Measurements from ENCODE around the gene CEP250.

The CEP250 gene

DNA sequence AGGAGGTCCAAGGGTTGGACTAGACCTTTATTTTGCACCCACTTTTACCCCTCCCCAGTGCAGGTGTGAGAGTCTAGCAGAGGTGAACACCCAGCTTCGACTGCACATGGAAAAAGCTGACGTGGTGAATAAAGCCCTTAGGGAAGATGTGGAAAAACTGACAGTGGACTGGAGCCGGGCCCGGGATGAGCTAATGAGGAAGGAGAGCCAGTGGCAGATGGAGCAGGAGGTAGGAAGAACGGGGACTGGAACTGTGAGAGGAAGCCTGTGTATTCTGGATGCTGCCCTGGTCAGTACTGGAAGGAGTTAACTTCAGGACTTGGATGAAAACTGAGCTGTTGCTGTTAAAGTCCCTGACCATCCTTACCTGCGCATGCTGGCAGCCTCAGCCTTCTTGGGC, 10.6 kb downstream of the CEP250 start:
- Histone ChIP-seq H3K4me1 (ENCODE audit: insufficient read depth, low read length) (peaks cover 4% of the 10 kb centered on the region; the same call in 1 of the 2 replicates), H3K9me3 (ENCODE audit: control insufficient read depth, insufficient read depth, low read length) (no peaks in the 10 kb centered on the region), H3K9ac (ENCODE audit: low read depth, low read length) (no peak overlapping the region), H3K36me3 (ENCODE audit: insufficient read depth, low read length) (peaks cover 5% of the 10 kb centered on the region)

DNA sequence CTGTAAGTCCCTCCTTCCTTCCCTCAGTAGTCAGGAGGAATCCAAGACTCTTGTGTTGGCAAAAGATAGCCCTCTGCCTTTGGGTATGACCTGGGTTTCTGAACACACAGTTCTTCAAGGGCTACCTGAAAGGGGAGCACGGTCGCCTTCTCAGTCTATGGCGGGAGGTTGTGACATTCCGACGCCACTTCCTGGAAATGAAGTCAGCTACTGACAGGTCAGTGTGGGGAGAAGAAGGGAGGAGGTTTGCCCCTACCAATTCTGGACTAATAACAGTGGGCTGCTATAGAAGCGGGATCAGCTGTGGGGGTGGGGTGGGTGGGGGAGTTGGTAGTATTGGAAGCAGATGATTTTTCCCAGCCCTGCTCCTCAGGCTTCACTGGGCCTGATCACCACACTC, 11.5 kb downstream of the CEP250 start:
- Histone ChIP-seq H3K36me3 (ENCODE audit: insufficient read depth, low read length) (peaks cover 5% of the 10 kb centered on the region), H3K4me1 (ENCODE audit: insufficient read depth, low read length) (peaks cover 4% of the 10 kb centered on the region; the same call in 1 of the 2 replicates), H3K9ac (ENCODE audit: low read depth, low read length) (no peak overlapping the region), H3K9me3 (ENCODE audit: control insufficient read depth, insufficient read depth, low read length) (no peaks in the 10 kb centered on the region)

DNA sequence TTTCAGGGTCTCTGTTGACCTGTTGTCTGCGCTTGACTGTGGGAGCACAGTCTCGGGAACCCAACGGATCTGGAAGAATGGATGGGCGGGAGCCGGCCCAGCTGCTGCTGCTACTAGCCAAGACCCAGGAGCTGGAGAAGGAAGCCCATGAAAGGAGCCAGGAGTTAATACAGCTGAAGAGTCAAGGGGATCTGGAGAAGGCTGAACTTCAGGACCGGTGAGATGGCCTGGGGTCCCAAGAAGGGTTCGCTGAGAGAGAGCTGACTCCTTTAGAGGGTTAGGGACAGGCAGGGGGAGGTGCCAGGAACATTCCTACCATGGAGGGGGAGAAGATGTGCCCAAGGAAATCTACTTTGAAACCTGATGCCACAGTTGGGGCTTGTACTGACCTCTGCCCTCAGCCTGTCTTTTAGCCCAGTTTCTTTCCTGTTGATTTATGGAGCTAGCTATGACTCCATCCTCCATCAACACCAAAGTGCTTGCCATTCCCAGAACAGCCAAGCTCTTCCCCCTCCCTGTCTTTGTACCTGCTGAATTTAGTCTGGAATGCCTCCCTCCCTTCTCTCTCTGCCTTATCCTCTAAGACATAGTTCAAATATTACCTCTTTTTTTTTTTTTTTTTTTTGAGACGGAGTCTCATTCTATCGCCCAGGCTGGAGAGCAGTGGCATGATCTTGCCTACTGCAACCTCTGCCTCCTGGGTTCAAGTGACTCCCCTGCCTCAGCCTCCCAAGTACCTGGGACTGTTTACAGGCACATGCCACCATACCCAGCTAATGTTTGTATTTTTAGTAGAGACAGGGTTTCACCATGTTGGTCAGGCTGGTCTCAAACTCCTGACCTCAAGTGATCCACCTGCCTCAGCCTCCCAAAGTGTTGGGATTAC, 12.2 kb downstream of the CEP250 start:
- no peaks in the 10 kb centered on the region for H3K9me3 ChIP-seq (ENCODE audit: control insufficient read depth, insufficient read depth, low read length)
- peaks cover 9% of the 10 kb centered on the region for H3K36me3 ChIP-seq (ENCODE audit: insufficient read depth, low read length)
- H3K4me1 ChIP-seq (ENCODE audit: insufficient read depth, low read length), result peaks cover 4% of the 10 kb centered on the region; the same call in 1 of the 2 replicates
- H3K9ac ChIP-seq (ENCODE audit: low read depth, low read length), result no peak overlapping the region

DNA sequence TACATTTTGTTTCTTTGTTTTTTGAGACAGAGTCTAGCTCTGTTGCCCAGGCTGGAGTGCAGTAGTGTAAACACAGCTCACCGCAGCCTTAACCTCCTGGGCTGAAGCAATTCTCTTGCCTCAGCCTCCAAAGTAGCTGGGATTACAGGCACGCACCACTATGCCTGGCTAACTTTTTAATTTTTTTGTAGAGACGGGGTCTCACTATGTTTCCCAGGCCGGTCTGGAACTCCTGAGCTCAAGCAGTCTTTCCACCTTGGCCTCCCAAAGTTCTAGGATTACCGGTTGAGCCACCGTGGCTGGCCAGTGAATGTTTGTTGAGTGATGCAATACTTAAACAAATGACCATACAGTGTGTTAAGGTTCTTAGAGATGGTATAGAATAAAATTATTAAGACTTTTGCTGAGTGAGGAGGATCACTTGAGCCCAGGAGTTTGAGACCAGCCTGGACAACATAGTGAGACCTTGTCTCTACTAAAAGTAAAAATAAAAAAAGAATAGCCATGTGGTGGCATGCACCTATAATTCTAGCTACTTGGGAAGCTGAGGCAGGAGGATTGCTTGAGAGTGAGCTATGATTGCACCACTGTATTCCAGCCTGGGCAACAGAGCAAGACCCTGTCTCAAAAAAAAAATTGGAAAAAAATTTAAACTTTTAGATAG, 13.4 kb downstream of the CEP250 start:
- peaks cover 18% of the 10 kb centered on the region for H3K36me3 ChIP-seq (ENCODE audit: insufficient read depth, low read length)
- H3K9me3 ChIP-seq (ENCODE audit: control insufficient read depth, insufficient read depth, low read length), result no peaks in the 10 kb centered on the region
- H3K4me1 ChIP-seq (ENCODE audit: insufficient read depth, low read length), result peaks cover 3% of the 10 kb centered on the region; the same call in 1 of the 2 replicates
- H3K9ac ChIP-seq (ENCODE audit: low read depth, low read length), result no peak overlapping the region

DNA sequence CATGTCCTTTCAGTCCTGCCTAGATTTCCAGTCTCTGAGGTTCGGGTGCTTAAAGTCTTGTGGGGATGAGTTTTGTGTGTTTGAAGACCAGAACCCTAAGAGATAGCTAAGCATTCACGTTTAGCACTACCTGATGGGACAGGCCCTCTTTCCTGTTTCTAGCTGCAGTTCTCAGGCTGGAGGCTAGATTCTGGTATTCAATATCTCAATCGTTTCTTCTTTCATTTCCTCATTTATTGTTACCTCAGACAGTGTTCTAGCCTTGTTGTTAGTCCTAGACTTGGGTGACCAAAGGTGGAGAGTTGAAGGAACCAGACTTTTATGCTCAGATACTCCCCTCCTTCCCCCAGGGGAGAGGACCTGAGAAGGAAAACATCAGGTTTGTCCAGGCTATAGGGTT, 16.8 kb downstream of the CEP250 start:
- Histone ChIP-seq H3K4me1 (ENCODE audit: insufficient read depth, low read length) (no peaks in the 10 kb centered on the region; the same call in 1 of the 2 replicates), H3K9ac (ENCODE audit: low read depth, low read length) (no peak overlapping the region), H3K9me3 (ENCODE audit: control insufficient read depth, insufficient read depth, low read length) (no peaks in the 10 kb centered on the region), H3K36me3 (ENCODE audit: insufficient read depth, low read length) (peaks cover 33% of the 10 kb centered on the region)

DNA sequence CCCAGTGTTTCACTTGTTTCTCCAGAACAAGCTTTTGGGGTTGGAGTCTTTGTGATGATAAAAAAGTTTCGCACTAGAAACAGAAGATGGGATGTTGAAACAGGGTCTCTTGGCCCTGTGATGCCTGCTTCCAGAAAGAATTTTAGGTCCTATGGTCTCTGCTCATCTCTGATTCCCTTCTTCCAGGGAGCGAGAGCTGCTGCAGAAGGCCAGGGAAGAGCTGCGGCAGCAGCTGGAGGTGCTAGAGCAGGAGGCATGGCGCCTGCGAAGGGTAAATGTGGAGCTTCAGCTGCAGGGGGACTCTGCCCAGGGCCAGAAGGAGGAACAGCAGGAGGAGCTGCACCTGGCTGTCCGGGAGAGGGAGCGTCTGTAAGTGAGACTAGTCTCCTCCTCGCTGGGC, 18.3 kb downstream of the CEP250 start:
- H3K36me3 ChIP-seq (ENCODE audit: insufficient read depth, low read length), result peaks cover 30% of the 10 kb centered on the region
- no peak overlapping the region for H3K9ac ChIP-seq (ENCODE audit: low read depth, low read length)

DNA sequence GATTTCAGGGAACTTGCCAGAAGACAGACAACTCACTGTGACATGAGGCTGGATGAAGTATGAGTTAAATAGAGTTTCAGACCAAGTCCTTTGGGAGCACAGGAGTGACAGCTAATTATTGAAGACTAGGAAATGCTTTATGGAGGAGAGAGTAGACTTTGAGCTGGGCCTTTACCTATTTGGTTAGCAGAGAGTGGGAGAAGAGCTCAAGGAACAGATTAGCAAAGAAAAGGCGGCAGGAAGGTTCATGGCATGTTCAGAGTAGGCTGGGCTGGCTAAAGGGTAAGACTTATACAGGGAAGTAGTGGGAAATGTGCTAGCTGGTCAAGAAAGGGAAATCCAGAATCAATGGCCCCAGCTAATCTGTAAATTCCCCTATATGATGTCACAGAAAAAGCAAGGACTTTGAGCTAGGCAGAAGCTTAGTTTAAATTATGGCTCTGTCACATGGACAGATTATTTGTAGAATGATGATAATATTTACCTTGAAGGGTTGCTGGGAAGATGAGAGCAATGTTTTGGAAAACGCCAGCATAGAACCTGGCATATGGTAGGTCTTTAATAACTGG, 19.0 kb downstream of the CEP250 start:
- Histone ChIP-seq H3K36me3 (ENCODE audit: insufficient read depth, low read length) (peaks cover 35% of the 10 kb centered on the region), H3K4me1 (ENCODE audit: insufficient read depth, low read length) (no peaks in the 10 kb centered on the region), H3K9ac (ENCODE audit: low read depth, low read length) (no peak overlapping the region), H3K9me3 (ENCODE audit: control insufficient read depth, insufficient read depth, low read length) (no peaks in the 10 kb centered on the region)

More for the DNA sequence above, 18.3 kb downstream of the CEP250 start:
- H3K9me3 ChIP-seq (ENCODE audit: control insufficient read depth, insufficient read depth, low read length), result no peaks in the 10 kb centered on the region
- no peaks in the 10 kb centered on the region for H3K4me1 ChIP-seq (ENCODE audit: insufficient read depth, low read length)

DNA sequence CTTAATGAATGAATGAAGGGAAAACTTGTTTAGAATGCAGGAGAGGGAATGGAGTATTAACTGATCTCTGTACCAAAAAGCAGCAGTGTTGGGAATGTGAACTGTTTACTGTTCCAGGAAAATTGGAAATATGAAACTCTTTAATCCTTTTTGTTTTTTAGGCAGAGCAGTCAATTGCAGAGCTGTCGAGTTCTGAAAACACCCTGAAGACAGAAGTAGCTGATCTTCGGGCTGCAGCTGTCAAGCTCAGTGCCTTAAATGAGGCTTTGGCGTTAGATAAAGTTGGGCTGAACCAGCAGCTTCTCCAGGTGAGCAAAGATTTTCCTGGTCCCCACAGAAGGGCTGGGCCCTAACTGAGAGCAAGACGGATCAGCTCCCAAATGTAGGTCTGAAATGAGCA, 20.9 kb downstream of the CEP250 start:
- Histone ChIP-seq H3K9me3 (ENCODE audit: control insufficient read depth, insufficient read depth, low read length) (no peaks in the 10 kb centered on the region), H3K36me3 (ENCODE audit: insufficient read depth, low read length) (peaks cover 41% of the 10 kb centered on the region), H3K9ac (ENCODE audit: low read depth, low read length) (no peak overlapping the region), H3K4me1 (ENCODE audit: insufficient read depth, low read length) (no peaks in the 10 kb centered on the region)

DNA sequence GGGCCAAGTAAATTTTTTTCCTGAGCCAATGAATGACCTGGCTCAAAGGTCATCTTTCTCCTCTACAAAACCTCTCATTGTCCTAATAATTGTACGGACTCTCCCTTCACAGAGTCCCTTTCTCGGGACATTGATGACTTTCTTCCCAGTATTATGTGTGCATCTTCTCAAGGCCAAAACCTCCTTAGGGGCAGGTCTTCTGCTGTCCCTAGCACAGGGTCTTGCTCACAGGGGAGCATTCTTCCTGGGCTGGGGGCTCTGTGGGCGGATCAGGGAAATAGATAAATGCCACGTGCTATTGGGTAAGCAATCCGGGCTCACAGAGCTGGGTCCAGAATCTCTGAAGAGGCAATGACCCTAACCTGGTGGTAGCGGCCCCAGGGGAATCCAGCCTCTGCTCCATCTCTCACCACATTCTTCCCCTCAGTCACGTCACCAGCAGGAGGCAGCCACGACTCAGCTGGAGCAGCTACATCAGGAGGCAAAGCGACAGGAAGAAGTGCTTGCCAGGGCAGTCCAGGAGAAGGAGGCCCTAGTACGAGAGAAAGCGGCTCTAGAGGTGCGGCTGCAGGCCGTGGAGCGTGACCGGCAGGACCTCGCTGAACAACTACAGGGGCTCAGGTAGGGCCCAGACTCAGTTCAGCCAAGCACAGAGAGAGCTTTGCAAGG, 23.5 kb downstream of the CEP250 start:
- Histone ChIP-seq H3K36me3 (ENCODE audit: insufficient read depth, low read length) (peaks cover 29% of the 10 kb centered on the region), H3K4me1 (ENCODE audit: insufficient read depth, low read length) (no peaks in the 10 kb centered on the region), H3K9ac (ENCODE audit: low read depth, low read length) (no peak overlapping the region), H3K9me3 (ENCODE audit: control insufficient read depth, insufficient read depth, low read length) (no peaks in the 10 kb centered on the region; the same call in 1 of the 2 replicates)

DNA sequence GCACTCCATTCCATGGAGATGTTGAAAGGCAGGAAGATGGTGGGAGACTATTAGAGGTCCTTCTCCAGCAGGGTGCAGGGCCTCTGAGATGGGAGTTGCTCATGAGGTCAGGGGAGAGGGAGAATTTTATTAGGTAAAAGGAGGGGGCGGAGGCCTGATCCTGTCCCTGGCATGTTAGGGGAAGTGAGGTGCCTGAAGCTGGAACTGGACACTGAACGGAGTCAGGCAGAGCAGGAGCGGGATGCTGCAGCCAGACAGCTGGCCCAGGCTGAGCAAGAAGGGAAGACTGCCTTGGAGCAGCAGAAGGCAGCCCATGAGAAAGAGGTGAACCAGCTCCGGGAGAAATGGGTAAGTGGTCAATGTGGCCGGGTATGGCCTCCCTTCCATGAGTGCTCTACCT, 24.4 kb downstream of the CEP250 start:
- Histone ChIP-seq H3K36me3 (ENCODE audit: insufficient read depth, low read length) (peaks cover 26% of the 10 kb centered on the region), H3K9ac (ENCODE audit: low read depth, low read length) (no peak overlapping the region), H3K4me1 (ENCODE audit: insufficient read depth, low read length) (no peaks in the 10 kb centered on the region), H3K9me3 (ENCODE audit: control insufficient read depth, insufficient read depth, low read length) (no peaks in the 10 kb centered on the region; the same call in 1 of the 2 replicates)

DNA sequence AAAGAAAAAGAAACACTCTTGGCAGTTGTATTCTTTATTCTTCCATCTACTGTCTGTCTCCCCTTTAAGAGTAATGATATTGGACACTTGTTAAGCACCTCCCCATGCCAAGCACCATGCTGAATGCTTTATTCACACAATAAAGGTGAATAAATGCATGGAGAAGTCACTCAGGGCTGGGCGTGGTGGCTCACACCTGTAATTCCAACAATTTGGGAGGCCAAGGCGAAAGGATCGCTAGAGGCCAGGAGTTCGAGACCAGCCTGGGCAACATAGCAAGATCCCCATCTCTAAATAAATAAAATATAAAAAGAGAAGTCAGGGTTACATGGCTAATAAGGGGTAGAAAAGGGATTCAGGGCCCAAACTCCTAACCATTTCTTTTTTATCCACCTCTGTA, 32.1 kb downstream of the CEP250 start:
- no peaks in the 10 kb centered on the region for H3K4me1 ChIP-seq (ENCODE audit: insufficient read depth, low read length)
- peaks cover 20% of the 10 kb centered on the region for H3K36me3 ChIP-seq (ENCODE audit: insufficient read depth, low read length)
- H3K9ac ChIP-seq (ENCODE audit: low read depth, low read length), result no peak overlapping the region
- no peaks in the 10 kb centered on the region; the same call in 1 of the 2 replicates for H3K9me3 ChIP-seq (ENCODE audit: control insufficient read depth, insufficient read depth, low read length)

DNA sequence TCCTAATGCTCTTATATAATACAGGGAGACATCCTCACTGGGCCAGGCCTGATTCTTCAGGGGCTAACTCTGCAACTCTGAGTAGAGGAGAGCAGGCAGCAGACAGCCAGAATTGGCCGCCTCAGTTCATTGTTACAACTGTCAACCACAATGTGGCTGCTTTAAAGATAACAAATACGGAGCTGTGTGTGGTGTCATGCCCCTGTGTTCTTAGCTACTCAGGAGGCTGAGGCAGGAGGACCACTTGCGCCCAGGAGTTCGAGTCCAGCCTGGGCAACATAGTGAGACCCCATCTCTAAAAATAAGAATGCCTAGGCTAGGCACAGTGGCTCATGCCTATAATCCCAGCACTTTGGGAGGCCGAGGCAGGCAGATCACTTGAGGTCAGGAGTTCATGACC, 34.3 kb downstream of the CEP250 start:
- Histone ChIP-seq H3K9me3 (ENCODE audit: control insufficient read depth, insufficient read depth, low read length) (no peaks in the 10 kb centered on the region), H3K36me3 (ENCODE audit: insufficient read depth, low read length) (peaks cover 23% of the 10 kb centered on the region), H3K4me1 (ENCODE audit: insufficient read depth, low read length) (no peaks in the 10 kb centered on the region), H3K9ac (ENCODE audit: low read depth, low read length) (no peak overlapping the region)

DNA sequence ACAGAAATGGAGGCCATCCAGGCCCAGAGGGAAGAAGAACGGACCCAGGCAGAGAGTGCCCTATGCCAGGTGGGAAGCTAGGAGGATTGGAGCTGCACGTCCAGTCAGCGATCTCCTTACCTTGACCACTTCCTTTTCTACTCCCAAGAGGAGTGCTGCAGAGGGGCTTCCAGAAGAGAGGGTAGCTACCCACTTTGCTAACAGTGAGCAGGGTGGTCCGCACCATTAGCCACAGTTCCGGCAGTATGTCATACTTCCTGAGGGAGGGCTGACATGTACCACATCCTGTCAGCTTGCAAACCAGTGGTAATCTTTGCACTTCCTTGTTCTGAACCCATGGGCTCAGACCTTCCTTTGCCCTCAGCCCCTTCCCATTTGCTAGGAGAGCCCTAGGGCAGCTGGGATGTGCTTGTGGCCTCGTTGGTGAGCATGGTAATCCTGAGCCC, 35.4 kb downstream of the CEP250 start:
- no peak overlapping the region for H3K9ac ChIP-seq (ENCODE audit: low read depth, low read length)
- peaks cover 25% of the 10 kb centered on the region for H3K36me3 ChIP-seq (ENCODE audit: insufficient read depth, low read length)

DNA sequence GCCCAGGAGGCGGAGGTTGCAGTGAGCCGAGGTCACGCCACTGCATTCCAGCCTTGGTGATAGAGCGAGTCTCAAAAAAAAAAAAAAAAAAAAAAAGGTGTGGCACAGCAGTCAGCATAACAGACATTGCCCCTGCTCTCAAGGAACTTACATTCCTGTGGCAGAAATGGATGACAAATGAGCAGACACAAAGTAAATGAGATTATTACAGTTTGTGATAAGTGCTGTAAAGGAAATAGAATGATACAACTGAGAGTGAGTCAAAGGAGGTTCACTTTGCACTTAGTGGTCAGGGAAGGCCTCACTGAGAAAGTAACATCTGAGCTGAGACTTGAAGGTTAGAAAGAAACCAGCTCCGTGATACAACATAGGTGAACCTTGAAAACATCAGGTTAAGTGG, 36.4 kb downstream of the CEP250 start:
- H3K4me1 ChIP-seq (ENCODE audit: insufficient read depth, low read length), result no peaks in the 10 kb centered on the region
- no peak overlapping the region for H3K9ac ChIP-seq (ENCODE audit: low read depth, low read length)
- H3K36me3 ChIP-seq (ENCODE audit: insufficient read depth, low read length), result peaks cover 32% of the 10 kb centered on the region
- H3K9me3 ChIP-seq (ENCODE audit: control insufficient read depth, insufficient read depth, low read length), result no peaks in the 10 kb centered on the region

More for the DNA sequence above, 35.4 kb downstream of the CEP250 start:
- Histone ChIP-seq H3K9me3 (ENCODE audit: control insufficient read depth, insufficient read depth, low read length) (no peaks in the 10 kb centered on the region), H3K4me1 (ENCODE audit: insufficient read depth, low read length) (no peaks in the 10 kb centered on the region)
